NCI-H345 treated with DMSO at 0.1 percent for 48 hours (cell line): ENCODE data around the gene NUP54.

ENCODE experiments used
- DNase-seq: peaks from one replicate; lab custom pipeline; 2025; ENCODE audit not compliant: unreplicated experiment; lab: John Stamatoyannopoulos, UW

Gene NUP54

DNA sequence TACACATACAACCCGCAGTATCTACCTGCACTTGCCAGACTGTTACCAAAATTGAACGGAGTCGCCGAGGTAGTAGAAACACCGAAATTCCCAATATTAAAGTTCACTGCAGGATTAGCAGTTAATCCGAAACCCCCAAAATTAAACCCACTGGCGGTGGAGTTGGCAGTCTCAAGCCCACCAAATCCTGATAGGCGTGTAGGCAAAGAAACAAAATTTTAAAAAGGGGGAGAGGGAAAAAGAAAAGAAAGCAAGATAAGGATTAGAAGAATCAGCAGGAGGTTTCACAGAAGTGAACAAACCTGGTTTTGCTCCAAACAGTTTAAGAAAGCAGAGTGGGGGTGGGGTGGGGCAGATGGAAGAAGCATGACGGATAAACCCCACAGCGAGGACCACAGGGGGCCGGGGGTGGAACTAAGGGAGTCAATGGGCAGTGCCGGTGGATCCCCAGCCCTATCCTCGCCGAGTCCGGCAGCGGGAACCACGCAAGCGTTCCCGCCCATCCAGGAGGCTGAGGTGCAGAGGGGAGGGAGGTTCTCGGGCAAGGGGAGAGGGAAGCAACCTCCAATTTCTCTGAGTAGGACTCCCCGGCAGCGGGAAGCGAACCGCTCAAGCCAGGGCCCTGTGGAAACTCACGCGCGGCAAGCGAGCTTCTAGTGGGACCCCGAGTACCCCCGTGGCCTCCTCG, 599 bp downstream of the NUP54 start:
- peak; percentile 49 for DNase-seq

DNA sequence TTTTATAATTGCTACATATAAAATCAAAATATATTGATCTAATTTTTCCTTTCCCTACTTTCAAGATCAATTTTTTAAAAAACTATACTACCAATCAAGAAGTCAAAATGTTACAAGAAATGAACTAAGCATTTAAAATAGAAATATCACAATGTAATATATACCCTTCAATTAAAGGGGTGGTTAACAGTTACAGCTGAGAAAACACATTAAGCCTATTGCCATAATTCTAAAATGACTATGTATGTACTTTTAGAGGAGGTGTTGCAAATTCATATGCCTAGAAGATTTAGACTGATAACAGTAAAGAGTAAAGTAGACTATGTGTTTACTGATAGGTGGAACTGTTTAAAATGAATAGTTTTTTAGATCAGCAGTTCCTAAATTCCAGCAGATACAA, 3.7 kb downstream of the NUP54 start:
- no peak for DNase-seq

DNA sequence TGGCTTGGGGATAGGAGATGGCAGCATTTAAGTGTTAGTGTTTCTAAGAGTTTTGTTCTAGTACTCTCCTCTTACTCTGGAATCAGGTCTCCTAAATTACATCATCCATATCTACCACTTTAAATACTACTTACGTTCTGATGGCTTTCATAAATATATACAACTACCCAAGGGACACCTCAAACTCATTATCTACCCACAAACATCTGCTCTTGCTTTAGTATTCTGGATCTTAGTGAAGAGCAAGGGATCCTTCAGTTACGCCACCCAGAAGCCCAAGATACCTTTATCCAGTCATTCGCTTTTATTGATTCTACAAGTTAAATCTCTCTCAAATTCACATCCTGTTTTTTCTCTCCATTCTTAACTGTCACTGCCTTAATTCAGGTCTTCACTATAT, 7.0 kb downstream of the NUP54 start:
- DNase-seq: no peak

DNA sequence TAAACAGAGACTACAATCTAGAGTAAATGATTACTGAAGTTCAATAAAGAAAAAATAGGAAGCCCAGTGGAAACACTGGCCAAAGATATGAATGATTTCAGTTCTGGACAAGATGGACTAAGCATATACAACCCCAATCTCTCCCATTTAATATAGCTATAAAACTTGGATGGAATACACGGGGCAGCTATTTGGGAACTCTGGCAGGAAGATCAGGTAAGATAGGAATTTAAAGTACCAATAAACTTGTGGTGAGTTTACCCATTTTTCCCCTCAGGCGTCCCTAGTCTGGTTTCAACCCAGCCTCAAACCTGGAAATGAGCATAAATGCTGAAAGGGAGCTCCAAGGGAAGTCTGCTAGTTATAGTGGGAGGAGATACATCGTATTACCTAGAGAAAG, 20.4 kb downstream of the NUP54 start:
- no peak for DNase-seq

DNA sequence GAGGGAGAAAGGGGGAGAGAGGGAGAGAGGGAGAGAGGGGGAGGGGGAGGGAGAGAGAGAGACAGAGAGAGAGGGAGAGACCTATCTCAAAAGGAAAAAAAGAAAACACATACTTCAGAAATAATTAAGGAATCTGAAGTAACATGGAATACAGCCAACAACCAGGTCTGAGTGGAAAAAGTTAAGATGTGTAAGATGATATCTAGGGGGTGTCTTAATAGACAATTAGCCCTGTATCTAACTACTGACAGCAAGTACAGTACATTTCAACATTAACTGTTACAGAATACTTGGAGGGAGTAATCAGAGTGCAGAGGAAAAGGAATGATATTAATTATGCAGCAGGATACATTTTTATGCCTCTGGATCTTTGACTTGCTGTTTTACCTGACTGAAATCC, 22.4 kb downstream of the NUP54 start:
- no peak for DNase-seq

DNA sequence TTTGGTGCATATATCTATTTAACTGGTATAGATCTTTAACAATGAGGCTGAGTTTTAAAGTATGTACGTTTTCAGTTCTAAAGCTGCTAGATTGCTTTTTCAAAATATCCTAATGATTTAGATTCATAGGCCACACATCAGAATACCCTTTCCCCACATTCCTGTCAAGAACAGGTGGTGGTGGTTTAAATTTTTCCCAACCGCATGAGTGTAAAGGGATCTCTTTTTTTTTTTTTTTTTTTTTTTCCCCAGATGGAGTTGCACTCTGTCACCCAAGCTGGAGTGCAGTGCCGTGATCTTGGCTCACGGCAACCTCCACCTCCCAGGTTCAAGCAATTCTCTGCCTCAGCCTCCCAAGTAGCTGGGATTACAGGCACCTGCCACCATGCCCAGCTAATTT, 28.0 kb downstream of the NUP54 start:
- DNase-seq: no peak

DNA sequence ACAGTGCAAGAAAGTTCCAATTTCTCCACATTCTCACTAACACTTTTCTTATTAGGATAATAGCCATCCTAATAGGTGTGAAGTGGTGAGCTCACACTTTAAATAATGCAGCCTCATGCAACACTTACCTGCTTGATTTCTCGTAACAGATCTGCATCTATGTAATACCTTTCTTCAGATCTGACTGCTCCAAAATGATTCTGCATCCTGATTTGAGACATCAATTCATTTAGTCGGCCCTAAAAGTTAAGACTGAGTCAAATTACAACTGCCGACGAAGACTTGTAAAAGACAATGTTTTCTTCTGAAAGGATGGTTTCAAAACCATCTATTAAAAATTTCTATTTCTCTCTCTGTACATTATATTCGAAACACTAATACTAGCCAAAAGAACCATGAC, 30.7 kb downstream of the NUP54 start:
- DNase-seq: no peak

DNA sequence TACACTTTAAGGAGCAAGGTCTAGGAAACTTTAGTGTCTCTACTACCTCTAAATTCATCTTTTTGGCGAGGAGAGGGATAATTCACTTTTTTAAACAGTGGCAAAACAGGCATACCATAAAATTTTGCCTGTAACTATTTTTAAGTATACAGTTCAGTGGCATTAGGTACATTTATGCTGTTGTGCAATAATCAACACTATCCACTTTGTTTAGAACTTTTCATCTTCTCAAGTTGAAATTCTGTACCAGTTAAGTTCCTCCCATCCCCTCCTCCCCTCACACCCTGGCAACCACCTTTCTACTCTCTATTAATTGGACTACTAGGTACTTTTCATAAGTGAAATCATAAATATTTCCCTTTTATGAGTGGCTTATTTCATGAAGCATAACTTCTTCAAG, 31.4 kb downstream of the NUP54 start:
- DNase-seq: no peak

DNA sequence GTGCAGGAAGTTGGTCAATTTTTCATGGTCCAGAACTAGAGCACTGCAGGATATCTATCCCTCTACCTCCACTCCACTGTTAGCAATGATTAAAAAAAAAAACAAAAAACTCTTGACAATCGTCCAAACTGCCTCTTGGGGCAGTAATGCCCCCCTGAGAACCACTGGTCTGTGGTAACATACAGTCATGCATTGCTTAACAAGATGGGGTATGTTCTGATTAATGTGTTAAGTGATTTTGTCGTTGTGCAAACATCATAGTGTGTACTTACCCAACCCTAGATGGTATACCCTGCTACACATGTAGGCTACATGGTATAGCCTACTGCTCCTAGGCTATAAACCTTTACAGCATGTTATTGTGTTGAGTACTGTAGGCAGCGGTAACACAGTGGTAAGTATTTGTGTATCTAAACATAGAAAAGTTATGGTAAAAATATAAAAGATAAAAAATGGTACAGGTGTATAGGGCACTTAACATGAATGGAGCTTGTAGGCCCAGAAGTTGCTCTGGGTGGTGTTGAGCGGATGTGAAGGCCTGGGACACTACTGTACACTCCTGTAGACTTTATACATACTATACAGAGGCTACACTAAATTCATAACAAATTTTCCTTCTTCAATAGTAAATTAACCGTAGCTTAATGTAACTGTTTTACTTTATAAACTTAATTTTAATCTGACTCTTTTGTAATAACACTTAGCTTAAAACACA, 39.6 kb downstream of the NUP54 start:
- no peak for DNase-seq

DNA sequence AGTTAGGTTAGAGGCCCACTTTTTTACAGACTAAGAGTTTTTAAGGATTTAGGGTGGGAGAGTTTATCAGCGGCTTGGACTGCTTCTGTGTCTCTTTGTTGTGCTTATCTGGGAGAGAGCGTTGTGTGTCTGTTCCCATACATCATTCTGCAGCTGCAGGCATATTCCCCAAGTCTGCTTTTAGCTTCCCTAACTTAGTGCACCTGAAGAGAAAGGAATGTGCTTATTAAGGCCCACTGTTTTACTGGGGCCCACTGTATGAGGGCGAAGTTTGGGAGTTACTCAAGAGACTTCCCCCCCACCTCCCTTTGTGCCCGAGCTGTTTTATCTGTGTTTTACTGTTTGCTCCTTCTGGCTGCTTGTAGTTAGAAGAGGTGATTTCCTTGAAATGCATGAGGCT, 41.8 kb downstream of the NUP54 start:
- DNase-seq: no peak

DNA sequence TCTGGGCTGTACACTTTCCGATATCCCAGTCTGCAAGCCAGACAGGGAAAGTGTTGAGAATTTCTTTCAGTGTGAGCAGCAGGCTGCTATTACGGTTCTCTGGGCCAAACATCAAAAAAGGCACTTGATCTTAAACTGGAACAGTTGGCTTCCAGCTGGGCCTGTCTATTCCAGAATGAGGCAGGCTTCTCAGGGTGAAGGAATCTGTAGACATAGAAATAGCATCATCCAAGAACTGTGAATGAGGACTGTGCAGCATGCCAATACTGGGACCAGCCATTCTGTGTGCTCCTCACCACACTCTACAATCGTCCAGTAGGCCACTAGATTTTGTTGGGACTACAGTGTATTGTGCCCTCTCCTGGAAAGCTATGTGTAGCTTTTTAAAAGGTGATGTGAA, 42.5 kb downstream of the NUP54 start:
- no peak for DNase-seq

DNA sequence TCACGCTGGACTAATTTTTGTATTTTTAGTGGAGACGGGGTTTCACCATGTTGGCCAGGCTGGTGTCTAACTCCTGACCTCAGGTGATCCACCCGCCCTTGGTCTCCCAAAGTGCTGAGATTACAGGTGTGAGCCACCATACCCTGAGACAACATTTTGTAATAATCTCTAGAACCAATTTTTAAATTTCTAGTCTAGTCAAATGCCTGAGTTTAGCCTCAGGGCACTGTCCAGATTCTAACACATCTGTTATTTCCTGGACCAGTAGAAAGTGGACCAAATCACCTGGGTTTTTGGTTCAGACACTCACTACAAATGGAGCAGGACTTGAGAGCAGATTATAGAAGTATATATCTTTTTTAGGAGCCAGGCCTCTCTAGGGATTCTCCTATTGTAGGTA, 52.1 kb downstream of the NUP54 start:
- no peak for DNase-seq

DNA sequence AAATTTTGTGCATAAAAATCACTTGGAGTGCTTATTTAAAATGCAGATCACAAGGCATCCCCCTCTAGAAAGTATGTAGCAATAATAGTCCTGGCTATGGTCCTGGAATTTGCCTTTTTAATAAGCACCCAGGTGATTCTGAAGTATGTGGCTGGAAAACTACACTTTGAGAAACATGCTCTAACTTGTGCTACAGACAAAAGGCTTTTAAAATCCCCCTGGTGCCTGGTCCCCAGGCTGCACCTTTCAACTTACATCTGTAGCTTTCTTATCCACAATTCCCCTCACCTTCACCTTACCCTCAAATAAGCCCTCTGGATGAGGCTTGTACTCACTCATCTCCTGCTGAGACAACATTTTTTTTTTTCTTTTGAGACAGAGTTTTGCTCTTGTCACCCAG, 52.6 kb downstream of the NUP54 start:
- DNase-seq: no peak

DNA sequence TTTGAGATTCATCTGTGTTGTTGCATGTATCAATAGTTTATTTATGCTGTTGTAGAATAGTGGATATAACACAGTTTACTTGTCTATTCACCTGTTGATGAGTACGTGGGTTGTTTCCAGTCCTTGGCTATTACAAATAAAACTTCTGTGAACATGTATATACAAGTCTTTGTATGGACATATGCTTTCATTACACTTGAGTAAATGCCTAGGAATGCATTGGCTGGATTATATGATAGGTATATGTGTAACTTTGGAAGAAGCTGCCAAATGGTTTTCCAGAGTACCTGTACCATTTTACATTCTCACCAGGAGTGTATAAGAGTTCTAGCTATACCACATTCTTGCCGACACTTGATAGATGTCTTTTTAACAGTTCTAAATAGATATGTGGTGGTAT, 57.1 kb downstream of the NUP54 start:
- no peak for DNase-seq

DNA sequence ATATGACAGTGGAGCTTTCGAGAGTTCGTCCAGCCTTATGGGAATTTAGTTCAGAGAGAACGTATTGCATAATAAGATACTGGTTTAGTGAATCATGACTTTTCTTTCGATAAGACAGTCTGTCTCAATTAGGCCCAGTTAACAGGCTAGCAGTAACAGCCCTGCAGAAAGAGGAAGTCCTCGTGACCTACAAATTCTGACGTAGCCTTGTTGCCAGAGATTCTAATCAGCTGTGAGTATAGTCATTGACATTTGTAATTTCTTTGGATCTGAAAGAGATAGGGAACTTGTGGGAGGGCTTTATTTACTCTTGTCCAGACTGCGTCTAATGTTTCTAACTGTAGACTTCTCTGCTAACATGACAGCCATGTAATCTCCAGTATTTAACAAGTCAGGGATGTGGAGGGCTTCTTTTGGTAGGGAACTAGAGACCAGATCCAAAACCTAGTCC, 57.9 kb downstream of the NUP54 start:
- DNase-seq: no peak

DNA sequence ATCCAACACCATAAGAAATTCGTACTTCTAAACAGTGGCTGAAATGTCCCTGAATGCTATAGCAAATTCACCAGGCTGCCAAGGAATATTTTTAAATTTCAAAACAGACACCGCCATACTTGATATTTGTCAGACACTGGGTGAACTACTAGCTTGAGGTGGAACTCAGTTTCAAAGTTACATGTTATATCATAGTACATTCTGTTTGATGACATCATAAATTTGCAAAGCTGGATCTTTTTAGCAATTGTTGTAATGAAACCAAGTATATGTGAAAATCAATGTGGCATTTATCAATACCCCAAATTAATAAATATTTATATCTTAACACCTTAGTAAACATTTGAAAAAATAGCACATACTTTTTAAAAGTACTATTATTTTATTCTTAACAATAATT, 59.5 kb downstream of the NUP54 start:
- no peak for DNase-seq

DNA sequence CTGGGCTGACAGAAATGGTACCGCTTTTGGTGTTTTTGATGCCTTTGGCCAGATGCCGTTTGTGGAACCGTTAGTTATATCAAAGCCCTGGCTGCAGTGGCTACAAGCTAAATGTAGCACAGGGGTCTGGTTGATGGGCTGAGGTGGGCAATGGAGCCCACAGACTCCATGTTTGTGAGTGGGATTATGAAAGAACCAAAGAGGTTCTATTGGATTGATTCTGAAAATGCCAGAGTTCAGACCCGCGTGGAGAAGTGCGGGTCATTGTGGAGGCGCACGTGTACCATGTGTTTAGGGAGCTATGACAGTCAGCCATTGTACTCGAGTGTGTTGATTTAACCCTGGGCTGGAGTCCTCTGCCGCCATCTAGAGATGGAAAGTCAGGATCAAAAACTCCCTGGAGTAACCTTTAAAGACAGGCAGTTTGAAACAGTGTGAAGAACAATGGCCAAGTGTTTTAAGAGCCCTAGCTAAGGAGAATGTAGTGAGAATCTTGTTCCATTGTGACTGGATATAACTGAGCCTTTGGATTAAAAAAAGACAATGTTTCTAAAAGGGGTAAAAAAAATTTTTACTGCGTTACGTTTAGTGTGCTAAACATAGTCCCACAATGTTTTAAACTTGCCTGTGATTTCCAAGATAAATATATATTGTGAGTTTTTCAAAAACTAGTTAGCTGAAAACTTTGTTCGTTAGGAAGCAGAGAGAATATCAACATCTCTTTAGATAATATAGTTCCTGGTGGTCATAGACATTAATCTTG, 61.0 kb downstream of the NUP54 start:
- no peak for DNase-seq

DNA sequence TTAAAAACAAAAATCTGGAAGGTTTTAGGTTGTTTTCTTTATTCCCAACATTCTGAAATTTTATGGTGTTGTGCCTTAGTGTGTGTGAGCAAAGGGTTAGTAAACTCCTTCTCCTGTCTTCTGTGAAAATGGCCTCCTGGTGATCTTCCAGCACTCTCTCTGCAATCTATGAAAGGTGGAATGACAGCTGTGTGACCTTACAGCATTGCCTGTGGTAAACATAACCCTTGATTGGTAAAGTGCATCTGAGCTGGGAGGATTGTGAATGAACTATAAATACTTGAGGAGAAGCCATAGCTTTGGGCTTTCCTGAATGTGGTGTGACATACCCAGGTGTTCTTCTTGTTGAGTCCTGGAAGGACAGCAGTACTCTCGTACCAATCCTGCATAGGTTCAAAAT, 63.7 kb downstream of the NUP54 start:
- no peak for DNase-seq

DNA sequence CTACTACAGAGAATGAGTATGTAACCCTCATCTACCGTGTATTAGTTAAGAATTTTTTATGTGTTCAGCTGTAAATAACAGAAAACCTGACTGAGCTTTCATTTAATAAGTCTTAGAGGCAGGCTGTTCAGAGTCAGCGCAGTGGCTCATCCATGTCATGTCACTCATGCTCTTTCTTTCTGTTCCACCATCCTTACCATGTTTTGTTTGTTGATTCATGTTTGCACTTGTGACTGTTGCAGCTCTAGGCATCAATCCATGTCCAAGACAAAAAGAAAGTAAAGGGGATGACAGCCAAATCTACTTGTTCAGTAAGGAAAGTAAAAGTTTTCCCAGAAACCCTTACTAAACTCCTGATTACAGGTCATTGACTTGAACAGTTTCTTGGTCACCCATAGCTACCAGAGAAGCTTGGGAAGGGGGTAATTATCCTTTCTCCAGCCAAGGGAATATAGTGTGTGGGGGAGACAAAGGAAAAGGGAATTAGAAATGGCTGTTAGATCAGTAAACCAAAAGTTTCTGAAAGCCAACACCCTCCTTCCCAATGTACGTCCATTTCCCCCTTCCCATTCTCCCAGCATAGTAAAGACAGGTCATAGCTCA, 64.7 kb downstream of the NUP54 start:
- no peak for DNase-seq

DNA sequence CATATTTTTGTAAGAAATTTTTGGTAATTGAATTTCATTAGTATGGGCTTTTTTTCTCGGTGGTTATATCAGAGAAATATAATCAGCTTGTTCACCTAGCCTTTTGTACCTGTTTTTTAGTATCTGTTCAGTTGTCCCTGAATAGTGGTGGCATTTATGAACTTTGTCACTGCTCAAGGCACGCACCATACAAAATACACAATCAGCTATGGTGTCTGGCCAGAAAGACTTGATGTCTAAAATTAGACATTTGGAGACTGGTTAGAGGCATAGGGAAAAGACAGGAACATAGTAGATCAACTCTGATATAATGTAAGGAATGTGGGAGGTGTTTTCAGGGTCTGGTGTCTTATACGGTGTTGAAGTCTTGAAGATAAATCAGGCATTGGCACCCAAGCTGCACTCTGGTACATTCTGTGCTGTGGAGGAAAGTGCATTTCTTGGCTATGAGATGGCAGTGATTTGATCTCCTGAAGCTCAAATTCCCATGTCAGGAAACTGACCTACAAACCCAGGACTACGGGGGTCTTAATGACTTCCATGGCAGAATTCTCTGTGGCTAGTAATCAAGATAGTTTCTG, 70.1 kb downstream of the NUP54 start:
- DNase-seq: no peak

DNA sequence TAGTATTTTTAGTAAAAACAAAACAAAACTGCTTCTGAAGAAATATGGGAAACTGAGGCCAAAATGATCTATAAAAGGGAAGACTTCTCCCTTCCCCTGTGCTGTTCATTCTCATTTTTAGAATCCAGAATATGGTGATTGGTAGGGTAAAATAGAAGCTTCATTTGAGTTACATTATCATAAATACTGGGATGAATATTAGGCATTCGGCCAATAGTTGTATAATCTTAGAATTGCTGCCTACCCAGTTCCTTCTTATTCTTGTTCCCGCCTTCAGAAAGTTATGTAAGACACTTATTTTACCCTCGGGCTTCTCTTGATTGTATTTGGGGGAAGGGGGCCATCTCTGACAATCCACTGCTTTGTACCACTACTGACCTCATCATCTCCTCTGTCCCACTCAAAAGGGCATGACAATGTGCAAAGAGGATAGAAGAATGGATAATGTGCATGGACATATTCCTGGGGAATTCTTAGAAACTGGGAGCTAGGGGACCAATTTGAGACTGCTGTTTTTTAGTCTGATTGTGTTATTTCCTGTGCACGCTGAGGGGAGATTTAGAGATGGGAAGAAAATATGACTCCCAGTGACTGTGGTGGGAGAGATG, 73.1 kb downstream of the NUP54 start:
- no peak for DNase-seq
